Spleen (tissue), 7 donors: ENCODE measurements around the gene RGS17.

Experiments
- CTCF ChIP-seq, 11 experiments: fragments of 200-600 bp in 7 of 11; fragments of 450-650 bp in 4 of 11; sonication (generic) in 4 of 11; IDR thresholded peaks in 8 of 11; conservative IDR thresholded peaks in 3 of 11; 1 replicate in 7 of 11; 2 replicates in 4 of 11; pipeline versions ENCODE4 v1.4.0 to v1.8.0; 2016 to 2021; ENCODE audit warnings: antibody characterized with exemption in 11 of 11, inconsistent platforms in 4 of 11, mild to moderate bottlenecking in 1 of 11
- POLR2A ChIP-seq, 3 donors: fragments of 450-650 bp; IDR thresholded peaks; one replicate each; pipeline ENCODE4 v1.5.1; 2017; ENCODE audit warnings: antibody characterized with exemption in 3 of 3, mild to moderate bottlenecking in 1 of 3
- POLR2AphosphoS5 ChIP-seq, 3 donors: sonication (generic); formaldehyde crosslinking; IDR thresholded peaks; one replicate each; pipeline ENCODE4 v1.5.1; 2017; ENCODE audit warnings: antibody characterized with exemption in 3 of 3
- donor health status: DM: no; HTN: no; CAD: no; lungs with moderate emphysema.
- donor health status: DM: no; HTN: no; CAD: no.
- donor health status: DM: no; HTN: no; CAD: no.

DNA sequence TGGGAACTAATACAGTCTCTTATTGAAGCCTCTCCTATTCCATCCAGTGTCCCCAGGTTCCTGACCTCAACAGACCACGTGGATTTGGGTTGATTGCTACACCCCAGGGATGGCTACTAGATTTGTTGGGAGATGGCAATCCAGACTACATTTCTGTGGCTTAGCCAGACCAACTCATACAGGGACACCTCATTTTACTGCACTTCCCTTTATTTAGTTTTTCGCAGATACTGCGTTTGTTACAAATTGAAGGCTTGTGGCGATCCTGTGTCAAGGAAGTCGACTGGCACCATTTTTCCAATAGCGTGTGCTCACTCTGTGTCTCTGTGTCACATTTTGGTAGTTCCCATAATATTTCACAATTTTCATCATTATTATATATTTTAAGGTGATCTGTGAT, 118.2 kb downstream of the RGS17 start:
- no peak for TF ChIP-seq POLR2A (IDR thresholded peaks at IDR 0.05)
- TF ChIP-seq CTCF (IDR thresholded peaks at IDR 0.05 in 8 of 11, conservative IDR thresholded peaks at IDR 0.05 in 3 of 11) = no peak
- no peak for TF ChIP-seq POLR2AphosphoS5 (IDR thresholded peaks at IDR 0.05)
